Measurements from ENCODE around the gene TPPP.

The TPPP gene

DNA sequence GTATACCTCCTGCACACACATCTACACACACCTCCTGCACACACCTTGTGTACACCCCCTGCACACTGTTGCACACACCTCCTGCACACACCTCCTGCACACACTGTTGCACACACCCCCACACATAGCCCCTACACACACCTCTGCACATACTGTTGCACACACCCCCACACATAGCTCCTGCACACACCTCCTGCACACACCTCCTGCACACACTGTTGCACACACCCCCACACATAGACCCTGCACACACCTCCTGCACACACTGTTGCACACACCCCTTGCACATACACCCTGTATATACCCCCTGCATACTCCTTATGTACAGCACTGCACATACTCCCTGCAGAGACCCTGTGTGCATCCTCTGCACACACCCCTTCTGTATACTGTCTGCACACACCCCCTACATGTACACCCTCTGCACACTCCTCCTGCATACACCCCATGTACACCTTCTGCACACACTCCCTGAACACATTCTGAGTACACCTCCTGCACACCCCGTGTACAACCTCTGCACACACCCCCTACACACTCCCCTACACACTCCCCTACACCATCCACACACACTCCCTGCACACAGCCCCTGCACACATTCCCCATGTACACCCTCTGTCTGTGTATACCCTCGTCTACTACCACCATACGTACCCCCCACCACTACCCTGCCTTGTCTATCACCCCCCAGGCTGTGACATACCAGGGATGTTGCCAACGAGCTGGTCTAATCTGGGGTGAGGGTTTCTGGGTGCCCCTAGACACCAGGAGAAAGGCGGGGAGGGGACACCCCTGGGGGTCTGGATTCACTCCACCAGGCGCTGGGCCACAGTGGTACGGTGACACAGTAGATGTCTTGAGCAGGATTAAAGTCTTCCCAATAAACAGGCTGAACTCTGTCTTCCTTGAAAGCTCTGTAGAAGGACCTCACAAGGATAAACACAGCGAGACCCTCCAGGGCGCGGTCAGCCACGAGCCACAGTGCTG is 82.1 kb downstream of the TPPP start:
- H3K27ac ChIP-seq (ENCODE audit: low read depth, low read length): no peak overlapping the region
- H3K4me1 ChIP-seq (ENCODE audit: control insufficient read depth, insufficient read depth, low read length, unreplicated experiment): no peaks in the 10 kb centered on the region
- H3K4me3 ChIP-seq (ENCODE audit: low read depth, low read length): peak overlapping the region; percentile 86
- peaks cover 14% of the 10 kb centered on the region for H3K36me3 ChIP-seq (ENCODE audit: insufficient read depth, low read length)
- peaks cover 37% of the 10 kb centered on the region for H3K79me2 ChIP-seq (ENCODE audit: control insufficient read depth, insufficient read depth, low read length, unreplicated experiment)
- H2AFZ ChIP-seq (ENCODE audit: low read length, unreplicated experiment): peak overlapping the region; percentile 89
- H3K27me3 ChIP-seq (ENCODE audit: insufficient read depth, low read length): no peaks in the 10 kb centered on the region

DNA sequence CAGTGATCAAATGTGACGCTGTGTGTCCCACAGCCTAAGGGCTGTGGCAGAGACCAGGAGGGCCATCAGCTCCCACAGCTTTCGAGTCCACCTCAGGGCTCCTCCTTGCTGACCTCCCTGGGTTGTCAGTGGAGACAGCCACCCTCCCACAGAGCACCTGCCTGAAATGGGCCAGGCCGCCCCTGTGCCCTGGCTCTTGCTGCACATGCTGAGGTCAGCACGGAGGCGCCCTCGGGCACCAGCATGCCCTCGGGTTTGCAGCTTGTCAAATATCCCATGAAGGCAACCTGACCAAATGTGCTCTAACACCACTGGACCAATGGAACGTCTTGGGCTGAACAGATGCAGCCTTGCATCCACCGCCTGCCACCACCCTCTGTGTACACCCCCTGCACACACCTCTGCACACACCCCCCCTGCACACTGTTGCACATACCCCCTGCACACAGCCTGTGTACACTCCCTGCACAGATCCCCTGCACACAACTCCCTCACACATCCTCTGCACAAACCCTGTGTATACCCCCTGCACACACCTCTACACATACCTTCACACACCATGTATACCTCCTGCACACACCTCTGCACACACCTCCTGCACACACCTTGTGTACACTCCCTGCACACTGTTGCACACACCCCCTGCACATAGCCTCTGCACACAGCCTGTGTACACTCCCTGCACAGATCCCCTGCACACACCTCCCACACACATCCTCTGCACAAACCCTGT is 83.0 kb downstream of the TPPP start:
- Histone ChIP-seq H3K4me1 (ENCODE audit: control insufficient read depth, insufficient read depth, low read length, unreplicated experiment) (no peaks in the 10 kb centered on the region), H3K27ac (ENCODE audit: low read depth, low read length) (no peak overlapping the region), H3K4me3 (ENCODE audit: low read depth, low read length) (no peak overlapping the region), H3K79me2 (ENCODE audit: control insufficient read depth, insufficient read depth, low read length, unreplicated experiment) (peaks cover 28% of the 10 kb centered on the region), H2AFZ (ENCODE audit: low read length, unreplicated experiment) (no peak overlapping the region), H3K27me3 (ENCODE audit: insufficient read depth, low read length) (no peaks in the 10 kb centered on the region), H3K36me3 (ENCODE audit: insufficient read depth, low read length) (peaks cover 5% of the 10 kb centered on the region)

Measured in ACC112 (cell line).